Measurements from ENCODE around the gene KRTAP4-5.
"Not testable (repeated sequence)": the region's sequence is repeated elsewhere in the genome, so short reads cannot be mapped to it uniquely, and the experiment has no call there.

Gene KRTAP4-5

DNA sequence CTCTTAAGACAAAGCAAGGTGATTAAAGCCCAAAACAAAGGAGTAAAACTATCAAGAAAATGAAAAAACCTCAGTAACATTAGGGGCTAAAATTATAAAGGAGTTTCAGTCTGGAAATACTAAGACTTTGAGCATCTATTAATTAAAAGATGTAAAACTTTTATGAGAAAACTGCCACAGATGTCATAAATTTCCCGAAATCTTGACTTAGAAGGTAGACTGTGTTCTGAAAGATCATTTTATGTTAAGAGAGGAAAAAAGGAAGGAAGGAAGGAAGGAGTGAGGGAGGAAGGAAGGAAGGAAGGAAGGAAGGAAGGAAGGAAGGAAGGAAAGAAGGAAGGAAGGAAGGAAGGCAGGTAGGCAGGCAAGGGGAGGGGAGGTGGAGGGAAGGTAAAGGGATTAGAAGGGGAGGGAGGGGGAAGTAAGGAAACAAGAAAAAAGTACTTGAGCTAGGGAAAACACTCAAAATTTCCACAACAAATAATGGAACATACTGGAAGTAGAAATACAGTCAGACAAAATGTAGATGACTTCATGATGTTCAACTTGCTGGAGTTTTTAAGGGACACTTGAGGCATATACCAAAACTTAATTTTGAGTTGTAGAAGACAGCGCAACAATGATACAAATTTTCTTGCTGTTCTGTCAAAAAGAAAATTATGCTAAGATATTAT is 2.0 kb downstream of the KRTAP4-5 start:
- DNase-seq (ENCODE audit: low read depth in 2 of 3, low spot score in 1 of 3) = no peak

DNA sequence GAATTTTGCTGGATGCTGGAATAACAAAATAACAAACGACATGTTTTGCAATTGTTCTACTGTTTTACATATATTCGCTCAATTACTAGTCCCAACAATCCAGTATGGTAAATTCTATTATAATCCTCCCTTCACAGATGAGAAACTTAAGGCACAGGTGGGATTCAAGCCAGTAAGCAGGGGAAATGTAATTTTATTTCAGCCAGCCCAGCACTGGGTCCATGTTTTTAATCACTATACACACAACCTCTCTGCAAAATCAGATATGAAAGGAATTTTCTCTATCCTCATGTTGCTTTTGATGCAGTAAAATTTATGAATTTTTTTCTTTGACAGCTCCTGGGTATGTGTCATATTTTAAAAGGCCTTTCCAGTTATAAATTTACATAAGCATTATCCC is 4.4 kb downstream of the KRTAP4-5 start:
- no peak for DNase-seq (ENCODE audit: low read depth in 2 of 3, low spot score in 1 of 3)

- DNase-seq (ENCODE audit: low read depth in 2 of 3, low spot score in 1 of 3) = no peak
Observed at GRCh38 chr17:41144846-41145245, 4.8 kb downstream of the KRTAP4-5 start.

DNA sequence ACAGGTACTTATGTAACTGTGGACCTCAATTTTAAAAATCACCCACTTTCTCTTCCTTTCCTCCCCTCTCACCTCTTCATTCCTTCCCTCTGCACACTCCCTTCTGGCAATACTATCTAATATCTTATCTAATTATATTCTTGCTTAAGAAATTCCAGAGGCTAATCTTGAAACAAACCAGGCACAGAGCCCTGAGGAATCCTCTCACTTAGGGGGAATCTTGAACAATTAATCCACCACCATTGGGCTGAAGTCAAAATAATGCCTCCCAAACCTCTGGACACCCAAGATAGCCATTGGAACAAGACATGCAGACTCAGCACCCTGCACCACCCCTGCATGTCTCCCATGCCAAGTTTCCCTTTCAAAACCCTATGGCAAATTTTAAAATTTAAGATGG is 8.3 kb downstream of the KRTAP4-5 start:
- no peak for DNase-seq (ENCODE audit: low read depth in 2 of 3, low spot score in 1 of 3)

DNA sequence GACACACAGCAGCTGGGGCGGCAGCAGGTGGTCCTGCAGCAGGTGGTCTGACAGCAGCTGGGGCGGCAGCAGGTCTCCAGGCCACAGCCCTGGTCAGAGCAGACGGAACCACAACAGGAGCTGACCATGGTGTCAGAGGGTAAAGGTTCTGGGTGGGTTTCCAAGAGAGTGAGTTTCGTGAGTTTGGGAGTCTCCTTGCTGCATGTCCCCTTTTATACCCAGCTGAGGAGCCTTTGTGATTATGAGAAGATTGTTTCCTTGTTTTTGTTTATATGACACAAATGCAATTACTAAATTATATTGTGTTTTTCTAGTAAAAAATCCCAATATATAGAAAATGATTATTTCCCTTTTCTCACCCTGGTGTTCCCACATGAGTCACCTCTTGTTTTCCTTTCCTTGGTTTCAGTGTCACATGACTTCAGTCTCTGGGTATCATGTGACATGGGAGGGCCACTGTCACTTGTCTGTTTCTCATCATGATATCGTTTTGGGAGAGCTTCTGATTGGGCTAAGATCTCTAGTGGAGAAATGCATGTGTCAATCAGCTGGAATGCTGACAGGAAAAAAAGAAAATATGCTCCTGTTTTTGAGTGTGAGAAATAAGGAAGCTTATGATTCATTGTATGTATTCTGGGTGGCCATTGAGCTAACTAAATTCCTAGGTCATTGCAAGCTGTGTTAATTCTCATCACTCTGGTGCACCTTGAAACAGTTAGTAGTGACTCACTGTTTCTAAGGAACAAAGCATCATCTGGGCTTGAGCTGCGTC is 9.1 kb downstream of the KRTAP4-5 start, which contains the start of gene KRTAP4-6:
Gene KRTAP4-6 (minus strand): TSS at position 185 of the 772 bp plus-strand sequence. CDS start 57 bp downstream, at position 128.
- no peak for DNase-seq (ENCODE audit: low read depth in 2 of 3, low spot score in 1 of 3)

GRCh38 chr17:41139865-41140264 is 9.8 kb downstream of the KRTAP4-5 start:
- DNase-seq (ENCODE audit: low read depth in 2 of 3, low spot score in 1 of 3) = not testable (repeated sequence)

DNA sequence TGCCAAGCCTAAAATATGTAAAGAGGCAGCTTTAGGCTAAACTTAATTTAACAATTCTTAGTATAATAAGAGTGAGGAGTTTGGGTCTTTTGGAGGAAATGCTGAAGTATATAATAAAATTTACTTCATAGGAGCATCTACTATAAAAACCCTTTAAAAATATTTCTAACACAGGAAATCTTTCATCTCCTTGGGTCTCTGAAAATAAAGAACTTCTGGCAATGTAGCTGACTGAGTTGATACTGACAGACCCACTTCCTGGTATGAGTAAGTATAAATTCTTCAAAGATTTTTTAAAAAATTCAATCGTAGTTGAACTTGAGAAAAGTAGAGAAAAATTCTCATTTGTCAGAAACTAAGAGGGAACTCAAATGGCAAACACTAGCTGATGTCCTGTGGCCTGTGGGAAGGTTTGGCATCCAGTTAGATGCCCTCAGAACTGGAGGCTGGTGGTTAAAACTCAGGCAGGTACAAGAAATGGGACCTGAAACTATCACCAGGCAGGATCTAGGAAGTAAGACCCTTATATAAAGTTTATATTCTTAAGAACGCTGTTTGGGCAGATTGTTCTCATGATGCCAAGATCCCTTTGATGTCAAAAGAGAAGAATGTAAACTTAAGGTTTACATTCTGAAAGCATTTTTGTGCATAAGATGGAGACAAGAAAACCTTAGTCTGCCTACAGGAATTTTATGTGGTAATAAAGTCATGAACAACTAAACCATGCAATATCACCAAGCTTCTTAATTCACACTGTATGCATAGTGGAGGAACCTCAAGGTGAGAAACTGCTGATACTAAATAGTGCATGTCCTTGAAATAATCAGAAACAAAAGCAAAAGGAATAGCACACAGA is 15.5 kb downstream of the KRTAP4-5 start:
- DNase-seq (ENCODE audit: low read depth in 2 of 3, low spot score in 1 of 3) = no peak

GRCh38 chr17:41131979-41132378 is 17.6 kb downstream of the KRTAP4-5 start:
- DNase-seq (ENCODE audit: low read depth in 2 of 3, low spot score in 1 of 3) = no peak

GRCh38 chr17:41127371-41127770 is 22.3 kb downstream of the KRTAP4-5 start:
- no peak for DNase-seq (ENCODE audit: low read depth in 2 of 3, low spot score in 1 of 3)

DNA sequence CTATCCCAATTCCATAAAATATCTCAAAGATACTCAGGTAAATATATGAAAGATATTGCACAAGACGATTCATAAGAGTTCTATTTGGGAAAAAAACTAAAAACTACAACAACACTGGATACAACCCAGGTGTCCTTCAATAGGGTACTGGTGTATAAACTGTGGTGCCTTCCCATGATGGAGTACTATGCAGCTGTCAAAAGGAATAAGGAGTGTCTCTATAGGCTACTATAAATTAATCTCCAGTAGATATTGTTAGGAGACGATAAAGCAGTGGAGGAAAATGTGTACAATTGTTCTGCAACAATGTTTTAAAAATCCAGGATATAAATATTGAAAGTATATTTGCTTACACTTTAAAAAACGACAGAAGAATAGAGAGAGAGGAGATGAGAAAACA is 23.2 kb downstream of the KRTAP4-5 start:
- no peak for DNase-seq (ENCODE audit: low read depth in 2 of 3, low spot score in 1 of 3)

DNA sequence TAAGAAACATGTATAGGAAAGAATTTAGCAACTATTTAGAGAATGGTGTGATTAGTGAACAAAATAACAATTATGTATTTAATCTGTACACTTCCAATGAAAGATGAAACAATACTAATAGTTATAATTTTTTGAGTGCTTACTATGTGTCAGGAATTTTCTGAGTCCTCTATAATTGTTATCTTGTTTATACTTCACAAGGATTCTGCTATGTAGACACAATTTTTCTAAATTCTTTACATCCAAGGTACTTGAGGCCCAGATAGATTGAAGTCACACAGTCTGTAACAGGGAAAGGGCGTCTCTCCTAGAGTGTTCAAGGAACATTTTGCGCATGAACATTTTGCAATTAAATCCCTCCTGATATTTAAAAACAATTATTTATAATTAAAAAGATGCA is 24.6 kb downstream of the KRTAP4-5 start:
- DNase-seq (ENCODE audit: low read depth in 2 of 3, low spot score in 1 of 3) = no peak

GRCh38 chr17:41123991-41124371 is 25.6 kb downstream of the KRTAP4-5 start, which contains the start of gene KRTAP4-12:
Gene KRTAP4-12 (minus strand): TSS chr17:41124182. CDS start chr17:41124122, 60 bp downstream.
- not testable (repeated sequence) for DNase-seq (ENCODE audit: low read depth in 2 of 3, low spot score in 1 of 3)

DNA sequence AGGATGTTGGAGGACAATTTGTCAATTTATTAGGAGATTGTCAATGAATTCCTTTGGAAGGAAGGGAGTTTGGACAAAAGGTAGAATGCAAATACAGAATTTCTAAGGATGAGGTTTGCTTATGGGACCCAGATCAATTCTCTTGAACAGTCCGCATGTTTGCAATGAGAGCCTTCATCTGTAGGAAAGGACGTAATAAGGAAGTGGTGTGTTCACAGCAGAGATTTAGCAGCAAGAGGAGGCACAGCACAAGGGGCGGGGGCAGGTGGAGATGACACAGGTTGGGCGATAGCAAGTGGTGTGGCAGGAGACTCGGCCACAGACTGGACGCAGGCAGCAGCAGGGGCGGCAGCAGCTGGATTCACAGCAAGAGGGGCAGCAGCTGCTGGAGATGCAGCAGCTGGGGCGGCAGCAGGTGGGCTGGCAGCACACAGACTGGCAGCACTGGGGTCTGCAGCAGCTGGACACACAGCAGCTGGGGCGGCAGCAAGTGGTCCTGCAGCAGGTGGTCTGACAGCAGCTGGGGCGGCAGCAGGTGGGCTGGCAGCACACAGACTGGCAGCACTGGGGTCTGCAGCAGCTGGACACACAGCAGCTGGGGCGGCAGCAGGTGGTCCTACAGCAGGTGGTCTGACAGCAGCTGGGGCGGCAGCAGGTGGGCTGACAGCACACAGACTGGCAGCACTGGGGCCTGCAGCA is 26.2 kb downstream of the KRTAP4-5 start:
- not testable (repeated sequence) for DNase-seq (ENCODE audit: low read depth in 2 of 3, low spot score in 1 of 3)

- no peak for DNase-seq (ENCODE audit: low read depth in 2 of 3, low spot score in 1 of 3)
Observed at GRCh38 chr17:41121742-41122141, 27.9 kb downstream of the KRTAP4-5 start.

GRCh38 chr17:41119696-41120690 is 29.6 kb downstream of the KRTAP4-5 start:
- not testable (repeated sequence) for DNase-seq (ENCODE audit: low read depth in 2 of 3, low spot score in 1 of 3)

- DNase-seq (ENCODE audit: low read depth in 2 of 3, low spot score in 1 of 3) = no peak
Observed at GRCh38 chr17:41118721-41119120, 30.9 kb downstream of the KRTAP4-5 start.

DNA sequence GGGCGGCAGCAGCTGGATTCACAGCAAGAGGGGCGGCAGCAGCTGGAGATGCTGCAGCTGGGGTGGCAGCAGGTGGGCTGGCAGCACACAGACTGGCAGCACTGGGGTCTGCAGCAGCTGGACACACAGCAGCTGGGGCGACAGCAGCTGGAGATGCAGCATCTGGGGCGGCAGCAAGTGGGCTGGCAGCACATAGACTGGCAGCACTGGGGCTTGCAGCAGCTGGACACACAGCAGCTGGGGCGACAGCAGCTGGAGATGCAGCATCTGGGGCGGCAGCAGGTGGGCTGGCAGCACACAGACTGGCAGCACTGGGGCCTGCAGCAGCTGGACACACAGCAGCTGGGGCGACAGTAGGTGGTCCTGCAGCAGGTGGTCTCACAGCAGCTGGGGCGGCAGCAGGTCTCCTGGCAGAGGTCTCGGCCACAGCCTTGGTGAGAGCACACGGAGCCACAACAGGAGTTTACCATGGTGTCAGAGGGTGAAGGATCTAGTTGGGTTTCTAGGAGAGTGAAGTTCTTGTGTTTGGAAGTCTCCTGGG is 31.7 kb downstream of the KRTAP4-5 start, which contains the start of gene KRTAP4-11:
Gene KRTAP4-11 (minus strand): TSS at position 528 of the 541 bp plus-strand sequence. CDS start 58 bp downstream, at position 470.
- not testable (repeated sequence) for DNase-seq (ENCODE audit: low read depth in 2 of 3, low spot score in 1 of 3)

DNA sequence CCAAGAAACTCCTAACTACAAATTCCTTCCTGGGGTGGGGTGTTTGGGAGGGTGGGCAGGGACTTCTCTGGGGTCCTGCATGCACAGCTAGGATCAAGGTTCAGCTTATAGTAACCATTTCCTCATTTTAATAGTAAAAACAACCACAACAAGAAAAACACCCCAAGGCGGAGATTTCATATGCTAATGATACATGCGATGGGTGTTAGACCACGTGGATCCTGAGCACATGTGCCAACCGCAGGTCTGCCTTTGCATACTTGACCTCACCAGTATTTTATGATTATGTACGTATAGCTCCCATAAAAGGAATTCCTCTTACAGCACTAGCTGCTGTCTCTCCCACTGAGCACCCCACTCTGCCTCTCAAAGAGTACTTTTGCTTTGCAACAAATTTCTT is 33.3 kb downstream of the KRTAP4-5 start:
- DNase-seq (ENCODE audit: low read depth in 2 of 3, low spot score in 1 of 3) = no peak

All from stimulated activated CD4-positive, alpha-beta T cell treated with anti-CD3 and anti-CD28 coated beads, Interleukin-12 subunit alpha, Interleukin-12 subunit beta, amount 100 ng/mL, for 48 hours (primary cell).